GM21367 (cell line): ENCODE measurements around the gene KRTAP26-1.

Experiments
- ATAC-seq: cut with Tn5 transposase; IDR thresholded peaks from one replicate; pipeline ENCODE4 v1.9.1; 2021; ENCODE audit not compliant: unreplicated experiment

KRTAP26-1 gene

DNA sequence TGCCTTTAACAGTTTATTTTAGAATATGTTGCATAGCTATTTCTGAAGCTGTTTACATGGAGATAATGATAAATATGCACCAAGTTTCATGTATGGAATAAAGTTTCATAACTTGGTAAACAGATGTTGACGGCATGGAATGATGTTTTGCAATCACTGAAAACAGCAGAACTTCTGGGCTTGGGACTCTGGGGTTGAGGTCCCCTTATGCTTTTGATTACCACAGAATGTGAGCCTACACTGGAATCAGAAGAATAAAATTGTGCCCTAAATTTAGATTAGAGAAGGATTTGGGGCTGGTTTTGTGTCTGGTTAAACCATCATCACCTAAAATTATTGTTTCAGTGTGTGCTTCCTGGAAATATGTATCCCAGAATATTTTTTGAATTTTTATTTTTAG, 48.5 kb downstream of the KRTAP26-1 start:
- no peak for ATAC-seq

DNA sequence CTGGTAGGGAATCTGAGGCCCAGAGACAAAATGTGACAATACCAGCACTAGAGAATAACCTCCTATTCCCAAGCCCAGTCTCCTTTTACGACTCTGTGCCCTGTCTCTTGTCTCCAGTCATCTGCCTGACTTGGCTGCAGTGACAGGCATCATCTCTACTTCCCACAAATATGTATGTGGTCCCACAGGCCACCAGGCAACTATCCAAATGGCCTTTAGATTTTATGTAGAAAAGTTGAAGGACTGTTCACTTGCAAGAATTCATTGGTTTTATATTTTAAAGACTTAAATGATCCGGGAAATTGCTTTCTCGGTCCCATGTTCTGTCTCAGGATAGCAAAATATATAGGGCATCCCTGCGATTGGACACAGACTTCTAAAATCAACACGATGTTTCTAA, 49.0 kb downstream of the KRTAP26-1 start:
- no peak for ATAC-seq

DNA sequence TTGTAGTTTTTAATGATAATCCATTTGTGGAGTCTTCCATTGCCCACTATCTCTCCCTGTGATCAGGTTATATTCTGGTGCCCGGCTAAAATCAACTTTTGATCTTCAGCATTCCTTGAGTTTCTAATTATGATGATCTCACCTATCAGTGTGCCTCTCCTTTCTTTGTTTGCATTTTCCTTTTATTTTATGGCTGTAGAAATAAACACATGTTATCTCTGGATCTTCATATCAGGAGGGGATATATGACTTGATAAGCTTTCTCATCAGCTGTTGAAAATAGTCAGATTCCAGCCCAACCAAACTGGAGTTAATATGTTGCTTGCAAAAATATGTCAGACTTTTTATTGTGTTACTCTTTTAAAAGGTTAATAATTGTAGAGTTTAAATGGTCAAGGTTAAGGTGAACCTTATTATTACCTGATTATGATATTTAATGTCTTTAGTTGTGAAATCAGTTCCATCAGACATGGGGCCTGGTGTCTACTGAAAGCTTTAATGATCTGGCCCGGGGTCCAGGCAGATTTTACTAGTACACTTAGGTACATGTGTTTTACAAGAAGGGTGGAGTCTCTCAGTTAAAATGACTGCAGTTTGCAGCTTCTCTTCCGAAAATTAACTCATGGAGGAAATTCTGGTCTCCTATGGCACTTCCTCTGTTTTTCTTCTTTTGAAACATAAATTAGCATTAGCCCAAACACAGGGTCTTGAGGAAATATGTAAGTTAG, 50.1 kb downstream of the KRTAP26-1 start:
- ATAC-seq = no peak
